ENCODE measurements around the gene GIPR.

Gene GIPR

GRCh38 chr19:45681391-45682015, 13.5 kb downstream of the GIPR start:
- no peak for TF ChIP-seq RARB (CRISPR knock-in tag; IDR thresholded peaks at IDR 0.05)
- TF ChIP-seq, protein P1, sequence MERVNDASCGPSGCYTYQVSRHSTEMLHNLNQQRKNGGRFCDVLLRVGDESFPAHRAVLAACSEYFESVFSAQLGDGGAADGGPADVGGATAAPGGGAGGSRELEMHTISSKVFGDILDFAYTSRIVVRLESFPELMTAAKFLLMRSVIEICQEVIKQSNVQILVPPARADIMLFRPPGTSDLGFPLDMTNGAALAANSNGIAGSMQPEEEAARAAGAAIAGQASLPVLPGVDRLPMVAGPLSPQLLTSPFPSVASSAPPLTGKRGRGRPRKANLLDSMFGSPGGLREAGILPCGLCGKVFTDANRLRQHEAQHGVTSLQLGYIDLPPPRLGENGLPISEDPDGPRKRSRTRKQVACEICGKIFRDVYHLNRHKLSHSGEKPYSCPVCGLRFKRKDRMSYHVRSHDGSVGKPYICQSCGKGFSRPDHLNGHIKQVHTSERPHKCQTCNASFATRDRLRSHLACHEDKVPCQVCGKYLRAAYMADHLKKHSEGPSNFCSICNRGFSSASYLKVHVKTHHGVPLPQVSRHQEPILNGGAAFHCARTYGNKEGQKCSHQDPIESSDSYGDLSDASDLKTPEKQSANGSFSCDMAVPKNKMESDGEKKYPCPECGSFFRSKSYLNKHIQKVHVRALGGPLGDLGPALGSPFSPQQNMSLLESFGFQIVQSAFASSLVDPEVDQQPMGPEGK (CRISPR knock-in tag; IDR thresholded peaks at IDR 0.05; ENCODE audit: borderline replicate concordance): peak; percentile 77; the same call in 1 of the 2 replicates
- ATAC-seq: peak; percentile 88

GRCh38 chr19:45682117-45682516, 14.1 kb downstream of the GIPR start:
- TF ChIP-seq ESRRG (CRISPR knock-in tag; IDR thresholded peaks at IDR 0.05) (no peak), ZNF565 (CRISPR knock-in tag; conservative IDR thresholded peaks at IDR 0.05; ENCODE audit: low read depth) (no peak), TCF4 (CRISPR knock-in tag; IDR thresholded peaks at IDR 0.05; ENCODE audit: borderline replicate concordance) (no peak), ARNTL (CRISPR knock-in tag; IDR thresholded peaks at IDR 0.05; ENCODE audit: borderline replicate concordance, low read depth) (no peak), BACH2 (CRISPR knock-in tag; IDR thresholded peaks at IDR 0.05; ENCODE audit: borderline replicate concordance) (no peak), TSHZ2 (CRISPR knock-in tag; IDR thresholded peaks at IDR 0.05) (no peak), GLIS3 (CRISPR knock-in tag; IDR thresholded peaks at IDR 0.05) (no peak), ISL1 (CRISPR knock-in tag; IDR thresholded peaks at IDR 0.05) (no peak), ZFP30 (CRISPR knock-in tag; IDR thresholded peaks at IDR 0.05) (no peak), CSDC2 (CRISPR knock-in tag; IDR thresholded peaks at IDR 0.05) (no peak), ZC3H10 (CRISPR knock-in tag; IDR thresholded peaks at IDR 0.05) (no peak), OSR1 (CRISPR knock-in tag; IDR thresholded peaks at IDR 0.05) (no peak), SNAI2 (CRISPR knock-in tag; IDR thresholded peaks at IDR 0.05) (no peak), ZNF8 (CRISPR knock-in tag; IDR thresholded peaks at IDR 0.05) (no peak), CREB5 (CRISPR knock-in tag; IDR thresholded peaks at IDR 0.05; ENCODE audit: low read depth) (no peak), RARB (CRISPR knock-in tag; IDR thresholded peaks at IDR 0.05) (no peak)
- TF ChIP-seq, protein P2, sequence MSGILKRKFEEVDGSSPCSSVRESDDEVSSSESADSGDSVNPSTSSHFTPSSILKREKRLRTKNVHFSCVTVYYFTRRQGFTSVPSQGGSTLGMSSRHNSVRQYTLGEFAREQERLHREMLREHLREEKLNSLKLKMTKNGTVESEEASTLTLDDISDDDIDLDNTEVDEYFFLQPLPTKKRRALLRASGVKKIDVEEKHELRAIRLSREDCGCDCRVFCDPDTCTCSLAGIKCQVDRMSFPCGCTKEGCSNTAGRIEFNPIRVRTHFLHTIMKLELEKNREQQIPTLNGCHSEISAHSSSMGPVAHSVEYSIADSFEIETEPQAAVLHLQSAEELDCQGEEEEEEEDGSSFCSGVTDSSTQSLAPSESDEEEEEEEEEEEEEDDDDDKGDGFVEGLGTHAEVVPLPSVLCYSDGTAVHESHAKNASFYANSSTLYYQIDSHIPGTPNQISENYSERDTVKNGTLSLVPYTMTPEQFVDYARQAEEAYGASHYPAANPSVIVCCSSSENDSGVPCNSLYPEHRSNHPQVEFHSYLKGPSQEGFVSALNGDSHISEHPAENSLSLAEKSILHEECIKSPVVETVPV (CRISPR knock-in tag; IDR thresholded peaks at IDR 0.05): no peak
- TF ChIP-seq, protein P3, sequence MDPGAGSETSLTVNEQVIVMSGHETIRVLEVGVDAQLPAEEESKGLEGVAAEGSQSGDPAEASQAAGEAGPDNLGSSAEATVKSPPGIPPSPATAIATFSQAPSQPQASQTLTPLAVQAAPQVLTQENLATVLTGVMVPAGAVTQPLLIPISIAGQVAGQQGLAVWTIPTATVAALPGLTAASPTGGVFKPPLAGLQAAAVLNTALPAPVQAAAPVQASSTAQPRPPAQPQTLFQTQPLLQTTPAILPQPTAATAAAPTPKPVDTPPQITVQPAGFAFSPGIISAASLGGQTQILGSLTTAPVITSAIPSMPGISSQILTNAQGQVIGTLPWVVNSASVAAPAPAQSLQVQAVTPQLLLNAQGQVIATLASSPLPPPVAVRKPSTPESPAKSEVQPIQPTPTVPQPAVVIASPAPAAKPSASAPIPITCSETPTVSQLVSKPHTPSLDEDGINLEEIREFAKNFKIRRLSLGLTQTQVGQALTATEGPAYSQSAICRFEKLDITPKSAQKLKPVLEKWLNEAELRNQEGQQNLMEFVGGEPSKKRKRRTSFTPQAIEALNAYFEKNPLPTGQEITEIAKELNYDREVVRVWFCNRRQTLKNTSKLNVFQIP (CRISPR knock-in tag; IDR thresholded peaks at IDR 0.05; ENCODE audit: borderline replicate concordance, low read depth): no peak
- TF ChIP-seq, protein P1 (CRISPR knock-in tag; IDR thresholded peaks at IDR 0.05; ENCODE audit: borderline replicate concordance): no peak
- ATAC-seq: no peak

Measured in SK-N-SH treated with all-trans-retinoic acid at 6 μM for 48 hours (cell line).